GM21737 (cell line): ENCODE measurements around the gene RABAC1.
"Not testable (repeated sequence)": the region's sequence is repeated elsewhere in the genome, so short reads cannot be mapped to it uniquely, and the experiment has no call there.

ENCODE experiments used
- ATAC-seq: cut with Tn5 transposase; IDR thresholded peaks from one replicate; pipeline ENCODE4 v1.9.1; 2021; ENCODE audit warnings: mild to moderate bottlenecking, moderate library complexity; ENCODE audit not compliant: unreplicated experiment

The RABAC1 gene

DNA sequence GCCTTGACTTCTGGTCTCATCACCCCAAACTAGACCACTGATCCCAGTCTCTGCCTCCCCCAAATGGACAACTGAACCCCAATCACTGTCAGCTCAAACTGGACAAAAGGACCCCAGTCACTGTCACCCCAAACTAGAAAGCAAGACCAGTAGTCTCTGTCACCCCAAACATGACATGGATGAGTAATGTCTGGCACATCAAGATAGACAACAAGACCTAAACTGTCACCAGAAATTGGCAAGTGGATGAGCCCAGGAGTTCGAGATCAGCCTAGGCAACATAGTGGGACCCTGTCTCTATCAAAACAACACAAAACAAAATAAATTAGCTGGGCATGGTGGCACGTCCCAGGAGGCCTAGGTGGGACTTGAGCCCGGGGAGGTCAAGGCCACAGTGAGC is 12.0 kb downstream of the RABAC1 start:
- ATAC-seq, result no peak

DNA sequence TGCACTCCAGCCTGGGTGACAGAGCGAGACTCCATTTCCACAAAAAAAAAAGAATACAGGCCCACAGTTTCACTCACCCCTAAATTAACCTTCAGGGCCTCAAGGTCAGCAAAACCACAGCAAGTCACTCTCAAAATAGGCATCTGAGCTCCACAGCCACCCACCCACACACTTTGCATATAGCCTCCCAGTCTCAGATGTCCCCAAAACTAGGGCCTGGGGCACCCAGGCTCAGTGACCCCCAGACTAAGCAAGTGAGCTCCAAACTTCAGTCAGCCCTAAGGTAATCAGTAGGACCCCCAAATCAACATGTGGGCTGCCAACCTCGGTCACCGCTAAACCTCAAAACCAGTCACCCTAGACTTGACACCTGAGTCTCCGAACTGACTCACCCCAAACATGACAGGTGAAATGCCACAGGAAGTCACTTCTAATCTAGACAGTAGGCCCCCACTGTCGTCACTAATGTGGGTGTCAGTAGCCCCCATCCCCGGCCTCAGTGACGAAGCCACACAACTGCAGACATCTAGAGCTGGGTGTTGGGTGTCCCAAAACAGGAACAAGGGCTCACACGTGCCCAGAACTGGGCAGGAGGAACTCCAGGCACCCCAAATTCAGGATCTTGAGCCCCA is 13.9 kb downstream of the RABAC1 start:
- ATAC-seq, result peak; percentile 65

DNA sequence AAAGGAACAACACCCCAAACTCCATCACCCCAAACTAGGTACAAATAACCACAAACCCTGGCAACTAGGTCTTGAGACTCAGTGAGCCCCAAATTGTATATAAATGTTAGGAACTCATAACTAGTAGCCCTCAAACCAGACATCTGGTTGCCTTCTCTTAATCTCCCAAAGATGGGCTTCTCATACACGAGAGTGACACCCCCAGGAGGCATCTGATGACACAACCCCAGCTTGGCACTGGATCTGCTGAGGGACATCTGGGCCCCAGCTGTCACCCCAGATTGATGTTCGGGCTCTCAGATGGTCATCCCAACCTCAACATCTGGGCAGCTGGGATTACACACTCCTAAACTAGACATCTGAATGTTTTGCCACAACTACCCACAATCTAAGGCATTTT is 14.8 kb downstream of the RABAC1 start:
- ATAC-seq, result no peak

DNA sequence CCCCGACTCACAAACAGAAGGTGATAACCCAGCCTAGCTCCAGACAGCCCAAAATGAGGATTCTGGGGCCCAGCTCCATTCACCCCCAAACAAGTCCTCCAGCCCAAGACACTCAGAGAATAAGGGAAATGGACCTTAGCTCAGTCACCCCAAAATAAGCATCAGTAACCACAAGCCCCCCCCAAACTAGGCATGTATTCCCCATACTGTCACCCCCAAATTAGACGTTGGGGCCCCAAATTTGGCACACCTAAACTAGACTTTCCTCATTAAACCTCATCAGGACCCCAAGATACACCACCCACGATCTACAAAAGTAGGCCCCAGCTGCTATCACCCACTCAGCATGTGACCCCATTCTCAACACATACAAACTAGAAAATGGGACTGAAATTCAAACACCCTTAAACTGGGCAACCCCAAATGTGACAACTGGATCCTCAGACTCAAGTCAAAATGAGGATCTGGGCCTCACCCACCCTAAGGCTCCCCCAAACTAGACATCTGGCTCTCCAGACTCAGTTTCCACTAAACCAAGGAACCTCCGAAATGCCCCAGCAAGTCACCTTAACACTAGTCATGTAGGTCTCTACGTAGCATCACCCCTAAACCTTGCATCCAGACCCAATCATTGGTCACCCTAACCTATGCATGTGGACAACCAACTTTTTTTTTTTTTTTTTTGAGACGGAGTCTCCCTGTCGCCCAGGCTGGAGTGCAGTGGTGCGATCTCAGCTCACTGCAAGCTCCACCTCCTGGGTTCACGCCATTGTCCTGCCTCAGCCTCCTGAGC is 17.5 kb downstream of the RABAC1 start:
- no peak for ATAC-seq

DNA sequence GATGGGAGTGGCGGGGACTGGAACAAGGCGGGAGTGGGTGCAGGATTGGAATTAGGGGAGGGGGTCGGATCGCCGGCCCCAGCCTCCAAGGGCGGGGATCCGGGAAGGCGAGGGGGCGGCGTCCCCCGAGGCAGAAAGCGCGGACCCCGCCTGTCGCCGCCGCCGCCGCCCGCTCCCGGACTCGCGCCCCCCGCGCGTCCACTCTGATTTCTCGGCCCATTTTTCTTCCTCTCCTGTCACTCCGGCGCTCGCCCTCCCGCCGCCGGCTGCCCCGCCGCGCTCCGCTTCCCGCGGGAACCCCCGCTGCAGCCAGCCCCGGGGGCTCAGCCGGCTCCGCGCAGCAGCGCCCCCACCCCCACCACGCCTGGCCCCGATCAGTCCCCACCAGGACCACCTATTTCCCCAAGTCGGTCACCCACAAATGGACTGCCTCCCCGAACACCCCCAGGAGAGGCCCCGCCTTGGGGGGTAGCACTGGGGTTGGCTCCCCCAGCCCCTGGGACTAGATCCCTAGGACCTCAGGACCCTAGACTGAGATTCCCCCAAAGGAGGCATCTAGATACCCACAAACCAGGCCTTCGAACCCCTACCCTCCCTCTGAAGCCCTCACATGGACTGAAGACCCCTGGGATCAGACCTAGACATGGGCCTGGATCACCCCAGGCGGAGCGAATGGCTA is 18.3 kb downstream of the RABAC1 start:
- ATAC-seq, result no peak

DNA sequence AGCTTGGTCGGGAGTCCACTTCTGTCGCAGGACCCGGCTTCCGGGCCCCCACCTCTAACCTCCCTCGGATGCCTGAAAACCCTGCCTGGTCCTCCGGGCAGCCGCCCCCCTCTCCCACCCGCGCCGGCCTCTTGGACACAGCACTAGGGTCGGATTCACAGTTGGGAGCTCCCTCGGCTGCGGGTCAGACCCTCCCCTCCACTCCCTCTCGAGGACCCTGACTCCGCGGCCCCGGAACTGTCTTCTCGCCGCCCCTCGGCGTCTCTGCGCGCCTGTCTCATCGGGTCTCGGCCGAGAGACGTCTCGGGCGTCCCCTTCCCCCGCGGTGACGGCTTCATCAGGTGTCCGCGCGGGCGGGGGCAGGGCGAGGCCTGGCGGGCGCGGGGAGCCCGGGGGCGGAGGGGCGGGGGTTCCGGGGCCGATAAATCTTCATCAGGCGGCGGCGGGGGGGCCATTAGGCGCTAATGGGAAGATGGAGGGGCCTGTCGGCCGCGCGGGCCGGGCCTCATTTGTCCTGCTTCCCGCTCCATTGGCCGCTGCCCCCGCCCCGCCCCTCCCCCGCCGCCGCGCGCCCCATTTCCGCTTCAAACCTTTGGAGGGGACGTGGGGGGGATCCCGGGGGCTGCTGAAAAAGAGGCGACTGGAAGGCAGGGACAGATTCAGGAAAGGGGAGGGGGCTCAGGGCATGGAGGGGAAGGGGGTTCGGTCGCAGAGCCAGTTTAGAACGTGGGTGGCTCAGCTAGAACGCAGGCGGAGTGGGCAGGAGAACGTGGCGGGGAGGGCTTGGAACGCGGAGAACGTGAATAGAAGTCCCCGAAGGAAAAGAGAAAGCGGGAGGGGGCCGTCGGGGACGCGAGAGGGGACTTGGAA is 19.0 kb downstream of the RABAC1 start:
- no peak for ATAC-seq

DNA sequence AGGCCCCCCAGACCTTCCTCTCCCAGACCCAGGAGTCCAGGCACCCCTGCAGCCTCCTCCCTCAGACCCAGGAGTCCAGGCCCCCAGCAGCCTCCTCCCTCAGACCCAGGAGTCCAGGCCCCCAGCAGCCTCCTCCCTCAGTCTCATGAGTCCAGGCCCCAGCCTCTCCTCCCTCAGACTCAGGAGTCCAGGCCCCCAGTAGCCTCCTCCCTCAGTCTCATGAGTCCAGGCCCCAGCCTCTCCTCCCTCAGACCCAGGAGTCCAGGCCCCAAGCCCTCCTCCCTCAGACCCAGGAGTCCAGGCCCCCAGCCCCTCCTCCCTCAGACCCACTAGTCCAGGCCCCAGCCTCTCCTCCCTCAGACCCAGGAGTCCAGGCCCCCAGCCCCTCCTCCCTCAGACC is 19.9 kb downstream of the RABAC1 start:
- ATAC-seq, result not testable (repeated sequence)

DNA sequence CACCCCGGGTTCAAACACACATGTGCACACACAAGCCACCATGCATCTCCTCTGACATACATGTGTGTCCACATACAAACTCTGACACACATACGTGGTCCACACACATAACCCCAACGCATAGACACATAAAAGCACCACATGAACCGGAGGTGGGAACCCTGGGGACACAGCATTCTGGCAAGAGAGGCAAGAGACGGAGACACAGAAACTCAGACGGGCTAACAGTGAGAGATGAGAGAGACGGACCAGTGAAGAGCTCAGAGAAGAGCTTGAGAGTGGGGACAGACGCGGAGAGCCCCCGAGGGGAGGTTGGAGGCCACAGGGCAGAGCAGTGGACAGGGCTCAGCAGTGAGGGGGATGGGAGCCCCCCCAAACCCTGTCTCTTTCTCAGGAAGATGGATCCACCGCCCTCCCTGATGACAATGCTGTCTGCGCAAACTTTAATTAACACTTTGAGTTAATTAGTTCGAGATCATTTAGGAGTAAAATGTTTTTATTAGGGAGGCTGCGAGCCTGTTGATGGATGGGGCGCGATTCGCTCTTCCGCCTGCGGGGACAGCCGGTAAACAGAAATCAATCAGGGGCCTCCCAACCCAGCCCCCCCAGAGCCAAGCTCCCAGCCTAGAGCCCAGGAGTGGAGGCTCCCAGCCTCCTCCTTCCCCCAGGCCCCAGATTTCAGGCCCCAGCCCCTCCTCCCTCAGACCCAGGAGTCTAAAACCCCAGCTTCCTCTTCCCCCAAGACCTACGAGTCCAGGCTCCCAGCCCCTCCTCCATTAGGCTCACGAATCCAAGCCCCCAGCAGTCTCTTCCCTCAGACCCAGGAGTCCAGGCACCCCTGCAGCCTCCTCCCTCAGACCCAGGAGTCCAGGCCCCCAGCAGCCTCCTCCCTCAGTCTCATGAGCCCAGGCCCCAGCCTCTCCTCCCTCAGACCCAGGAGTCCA is 21.3 kb downstream of the RABAC1 start:
- ATAC-seq, result no peak

DNA sequence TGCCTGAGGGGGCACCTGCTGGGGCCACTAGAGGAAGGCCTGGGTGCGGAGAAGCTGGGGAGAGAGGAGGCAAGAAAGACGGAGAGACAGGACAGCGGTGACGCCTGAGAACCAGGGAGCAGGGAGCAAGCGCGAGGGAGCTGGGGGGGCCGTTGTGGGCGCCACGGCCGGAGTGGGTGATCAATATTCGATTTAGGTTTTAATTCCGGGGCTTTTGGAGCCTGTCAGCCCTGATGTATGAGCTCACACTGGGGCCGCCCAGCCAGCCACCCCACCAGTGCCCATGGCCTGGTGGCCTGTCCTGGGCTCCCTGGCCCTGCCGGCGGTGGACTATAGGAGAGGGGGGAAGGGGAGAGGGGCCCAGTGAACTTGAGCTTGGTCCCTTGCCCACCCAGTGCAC is 22.2 kb downstream of the RABAC1 start:
- ATAC-seq, result no peak

DNA sequence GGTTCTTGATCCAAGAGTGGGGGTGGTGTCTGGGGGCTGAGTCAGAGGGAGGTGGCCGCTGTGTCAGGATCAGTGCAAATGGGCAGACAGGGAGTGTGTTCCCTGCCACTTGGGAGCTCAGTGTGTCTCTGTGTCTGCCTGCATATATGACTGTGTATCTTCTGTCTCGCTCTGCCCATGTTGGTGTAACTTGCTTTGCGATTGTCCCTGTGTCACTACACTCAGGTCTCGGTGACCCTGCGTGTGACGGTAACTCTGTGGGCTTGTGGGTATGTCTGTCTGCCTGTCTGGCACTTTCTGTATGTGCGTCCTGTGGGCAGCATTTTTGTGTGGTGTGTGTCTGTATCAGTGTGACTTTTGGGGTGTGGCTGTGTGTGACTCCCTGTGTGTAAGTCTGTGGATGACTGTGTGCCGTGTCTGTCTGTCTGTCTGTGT is 22.7 kb downstream of the RABAC1 start:
- no peak for ATAC-seq

DNA sequence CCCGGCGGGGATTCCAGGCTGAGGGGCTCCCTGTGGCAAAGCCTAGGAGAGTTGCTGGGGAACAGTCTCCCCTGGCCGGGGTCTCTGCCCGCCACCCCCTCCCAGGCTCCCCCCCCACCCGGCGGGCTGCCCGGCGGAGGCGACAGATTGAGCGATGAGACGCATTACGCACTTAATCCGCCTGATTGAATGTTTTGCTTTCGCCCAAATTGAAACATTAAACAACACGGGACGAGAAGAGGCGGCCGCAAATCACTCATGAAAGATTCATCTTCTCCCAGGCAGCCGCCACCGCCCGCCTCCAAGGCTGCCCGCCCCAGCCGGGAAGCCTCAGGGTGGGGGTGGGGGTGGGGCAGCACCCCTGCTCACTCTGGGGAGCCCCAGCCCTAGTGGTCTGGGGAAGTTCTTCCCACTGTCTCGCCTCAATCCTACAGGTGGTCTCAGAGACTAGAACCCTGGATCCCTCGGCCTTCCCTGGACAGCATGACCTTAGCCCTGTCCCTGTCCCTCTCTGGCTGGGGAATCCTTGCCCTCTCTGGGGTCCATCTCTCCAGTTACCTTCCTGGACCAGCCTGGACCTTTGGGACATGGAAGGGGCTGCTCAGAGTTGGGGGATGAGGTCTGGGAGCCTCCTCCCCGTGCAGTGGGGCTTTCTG is 23.2 kb downstream of the RABAC1 start:
- no peak for ATAC-seq

DNA sequence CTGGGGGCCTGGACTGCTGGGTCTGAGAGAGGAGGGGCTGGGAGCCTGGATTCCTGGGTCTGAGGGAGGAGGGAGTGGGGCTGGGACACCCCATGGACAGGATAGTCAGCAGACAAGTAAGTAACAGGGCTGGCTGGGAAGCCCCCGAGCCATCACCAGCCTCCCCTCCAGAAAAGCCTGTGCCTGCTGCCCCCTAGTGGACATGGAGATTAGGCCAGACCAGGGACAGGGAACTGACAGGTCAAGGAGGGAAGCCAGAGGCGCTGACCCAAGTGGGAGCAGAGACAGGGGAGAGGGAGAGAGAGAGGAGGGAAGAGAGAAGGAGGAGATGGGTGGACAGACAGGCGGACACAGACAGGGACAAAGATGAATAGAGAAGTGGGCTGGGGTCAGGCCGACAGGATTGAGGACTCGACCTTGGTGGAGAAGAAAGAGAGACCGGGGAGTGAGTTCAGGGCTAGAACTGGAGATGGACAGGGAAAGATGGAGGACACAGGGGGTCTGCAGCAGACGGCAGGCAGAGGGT is 24.2 kb downstream of the RABAC1 start:
- ATAC-seq, result no peak

DNA sequence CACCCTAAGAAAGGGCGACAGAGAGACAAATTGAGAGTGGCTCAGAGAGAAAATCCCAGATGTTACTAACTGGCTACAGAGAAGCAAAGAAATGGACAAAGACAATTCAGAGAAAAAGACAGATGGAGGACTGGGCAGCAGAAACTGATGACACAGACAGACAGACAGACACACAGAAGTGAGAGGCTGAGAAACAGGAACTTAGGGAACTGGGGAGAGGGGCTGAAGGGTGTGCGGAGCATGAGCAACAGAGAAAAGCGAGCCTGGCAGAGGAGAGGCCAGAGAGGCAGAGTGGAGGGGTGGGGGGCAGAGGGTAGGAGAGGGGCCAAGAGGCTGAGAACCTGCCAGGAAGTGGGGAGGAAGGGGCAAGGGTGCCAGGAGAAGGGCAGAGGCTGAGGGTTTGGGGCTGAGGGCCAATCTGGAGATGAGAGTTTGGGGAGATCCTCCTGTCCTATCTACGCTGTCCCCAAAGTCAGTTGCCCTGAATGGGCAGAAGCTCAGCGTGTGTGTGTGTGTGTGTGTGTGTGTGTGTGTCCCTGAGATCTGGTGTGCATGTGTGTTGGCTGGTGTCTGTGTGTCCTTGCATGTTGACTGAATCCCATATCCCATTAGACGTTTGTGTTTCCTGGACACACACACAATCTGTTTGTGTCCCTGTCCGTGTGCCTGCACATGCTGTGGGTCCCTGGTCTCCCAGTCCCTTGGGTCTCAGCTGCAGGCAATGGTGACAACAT is 25.3 kb downstream of the RABAC1 start:
- ATAC-seq, result no peak

DNA sequence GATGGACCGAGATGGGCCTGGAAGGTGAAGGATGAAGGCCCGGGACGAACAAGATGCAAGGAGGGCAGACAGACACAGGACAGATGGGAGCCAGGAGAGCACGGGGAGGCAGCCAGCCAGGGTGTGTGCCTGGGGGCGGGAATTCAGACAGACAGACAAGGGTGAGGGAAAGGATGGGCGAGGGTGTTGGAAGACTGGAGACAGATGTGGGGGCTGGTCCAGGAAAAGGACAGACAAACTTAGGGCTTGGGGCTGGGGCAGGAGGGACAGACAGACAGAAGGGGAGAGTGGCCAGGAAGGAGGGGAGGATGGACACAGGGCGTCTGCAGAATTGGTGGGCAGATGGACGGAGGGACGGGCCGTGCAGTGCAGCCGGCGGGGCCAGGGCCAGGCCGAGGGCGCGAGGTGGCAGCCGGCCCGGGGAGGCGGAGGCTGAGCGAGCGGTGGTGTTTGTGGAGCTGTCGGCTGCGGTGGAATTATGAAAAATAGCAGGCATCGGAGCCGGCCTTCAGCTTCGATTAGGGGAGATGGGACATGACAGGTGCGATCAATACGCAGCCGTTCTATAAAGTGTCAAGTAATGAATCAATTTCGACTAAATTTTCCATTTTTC is 26.3 kb downstream of the RABAC1 start:
- no peak for ATAC-seq

DNA sequence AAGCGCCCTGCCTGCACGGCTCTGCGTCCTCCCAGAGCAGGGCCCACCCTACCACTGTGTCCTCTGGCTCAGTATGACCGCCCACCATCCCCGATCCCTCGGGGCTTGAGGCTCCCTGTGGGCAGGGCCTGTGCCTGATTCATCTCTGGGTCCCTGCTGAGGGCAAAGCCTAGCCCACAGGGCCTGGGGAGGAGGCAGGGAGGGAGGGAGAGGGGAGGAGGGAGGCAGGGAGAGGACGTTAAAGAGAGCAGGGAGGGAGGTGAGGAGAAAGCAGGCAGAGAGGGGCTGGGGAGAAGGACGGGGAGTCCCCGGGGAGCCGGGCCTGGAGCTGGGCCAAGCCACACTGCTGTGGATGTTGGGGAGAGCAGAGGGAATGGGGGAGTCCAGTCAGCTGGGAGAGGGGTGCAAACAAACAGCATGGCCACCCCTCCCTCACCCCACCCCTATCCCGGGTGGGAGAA is 26.8 kb downstream of the RABAC1 start:
- ATAC-seq, result no peak

DNA sequence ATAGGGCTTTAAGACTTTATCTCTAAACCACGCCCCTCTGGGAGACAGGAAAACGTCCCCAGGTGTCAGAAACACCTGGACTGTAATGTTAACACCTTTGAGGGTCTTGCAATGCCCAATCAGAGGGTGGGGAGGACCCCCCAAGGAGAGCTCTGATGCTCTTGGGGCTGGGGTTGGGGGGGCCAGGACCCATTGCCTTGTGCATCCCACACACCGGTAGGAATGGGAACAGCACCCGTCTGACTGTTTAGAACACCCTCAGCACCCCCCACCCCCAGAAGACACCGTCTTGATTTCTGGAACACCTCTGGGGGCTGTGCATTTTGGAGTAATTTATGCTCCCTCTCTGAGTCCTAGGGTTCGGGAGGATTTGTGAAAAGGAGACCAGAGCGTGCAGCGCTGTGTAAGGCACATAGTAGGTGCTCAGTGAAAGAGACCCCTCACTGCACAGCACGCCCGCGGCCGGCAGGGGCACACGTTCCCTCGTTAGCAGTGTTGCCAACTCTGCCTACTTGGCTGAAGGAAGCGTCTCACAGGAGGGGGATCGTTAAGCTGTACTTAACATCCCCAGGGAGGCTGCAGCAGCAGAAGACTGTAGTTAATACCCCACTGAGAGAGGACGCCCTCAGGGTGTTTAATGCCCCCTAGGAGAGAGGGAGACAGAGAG is 28.1 kb downstream of the RABAC1 start:
- no peak for ATAC-seq

DNA sequence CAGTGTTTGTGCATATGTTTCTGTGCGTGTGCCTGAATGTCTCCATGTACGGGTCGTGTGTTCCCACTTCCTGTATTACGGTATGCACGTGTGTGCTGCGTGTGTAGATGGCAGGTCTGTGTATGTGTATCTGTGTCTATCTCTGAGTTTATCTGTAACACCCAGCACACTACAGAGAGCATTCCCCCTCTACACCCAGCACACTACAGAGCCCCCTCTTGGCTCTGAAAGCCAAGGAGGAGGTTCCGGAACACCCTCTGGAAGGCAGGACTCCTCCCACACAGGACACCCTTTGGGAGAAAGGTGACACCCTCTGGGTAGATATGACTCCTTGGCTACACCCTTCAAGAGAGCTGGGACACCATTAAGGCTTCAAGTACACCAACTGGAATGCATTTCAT is 28.8 kb downstream of the RABAC1 start:
- no peak for ATAC-seq
